Right lung (tissue), 5 donors: ENCODE data around the gene ZNF385C. TPM values are rescaled to one million over a fixed set of nuclear protein-coding genes. Genes with fewer than 3 reads are reported as not detected.
A peak's percentile ranks its signal among the peaks of the same experiment; 100 is the strongest.

ENCODE experiments used
- DNase-seq, 2 donors: peaks; one replicate each; pipeline ENCODE4 v3.0.0-alpha.2; 2013
- polyA plus RNA-seq, 5 donors: library from polyadenylated mRNA; unstranded; fragments of 120-200 nt; gene quantifications; one replicate each; pipeline versions ENCODE4 v1.2.1 to v1.2.3, GENCODE V29; 2013; ENCODE audit warnings: inconsistent platforms in 1 of 5, low replicate concordance in 1 of 5; ENCODE audit not compliant: insufficient read length in 5 of 5, insufficient read depth in 1 of 5

ZNF385C gene
- polyA plus RNA-seq, 5 donors = 2.6 to 3.9 (median 3.0) TPM

- no peak for DNase-seq
Measured at GRCh38 chr17:42051013-42051400, 47.3 kb downstream of the ZNF385C start.

GRCh38 chr17:42050393-42051012 is 47.8 kb downstream of the ZNF385C start, which contains the start of gene C17orf113:
C17orf113 (minus strand) TSS chr17:42050601; CDS start chr17:42043376, 7,225 bp downstream.
- DNase-seq = peak; percentile 49

GRCh38 chr17:42049834-42050392 is 48.4 kb downstream of the ZNF385C start:
- DNase-seq = no peak

- DNase-seq = no peak
Measured at GRCh38 chr17:42047343-42047742, 50.9 kb downstream of the ZNF385C start.

GRCh38 chr17:42045719-42046118 is 52.6 kb downstream of the ZNF385C start:
- DNase-seq = no peak

- no peak for DNase-seq
Measured at GRCh38 chr17:42042598-42043319, 55.5 kb downstream of the ZNF385C start.

- DNase-seq = no peak
Measured at GRCh38 chr17:42041619-42042018, 56.7 kb downstream of the ZNF385C start.

GRCh38 chr17:42040818-42041217 is 57.5 kb downstream of the ZNF385C start:
- no peak for DNase-seq

GRCh38 chr17:42039794-42040763 is 58.2 kb downstream of the ZNF385C start:
- DNase-seq = no peak

GRCh38 chr17:42038221-42038973 is 59.9 kb downstream of the ZNF385C start:
- DNase-seq = no peak

- DNase-seq = no peak
Measured at GRCh38 chr17:42034059-42034458, 64.2 kb downstream of the ZNF385C start.

- no peak for DNase-seq
Measured at GRCh38 chr17:42031584-42031983, 66.7 kb downstream of the ZNF385C start.

- no peak for DNase-seq
Measured at GRCh38 chr17:42028791-42029127, 69.5 kb downstream of the ZNF385C start.

- no peak for DNase-seq
Measured at GRCh38 chr17:42027961-42028790, 70.1 kb downstream of the ZNF385C start.

GRCh38 chr17:42027590-42027889 is 70.7 kb downstream of the ZNF385C start:
- no peak for DNase-seq

- DNase-seq = no peak
Measured at GRCh38 chr17:42026857-42027589, 71.2 kb downstream of the ZNF385C start.

GRCh38 chr17:42025936-42026335 is 72.3 kb downstream of the ZNF385C start:
- DNase-seq = no peak

GRCh38 chr17:42025191-42025579 is 73.1 kb downstream of the ZNF385C start:
- no peak for DNase-seq

GRCh38 chr17:42023524-42024349 is 74.5 kb downstream of the ZNF385C start:
- no peak for DNase-seq
